HepG2 (cell line): ENCODE results near the gene IRF2. TPM values are rescaled to one million over a fixed set of nuclear protein-coding genes. Genes with fewer than 3 reads are reported as not detected.

ENCODE experiments used
- ATAC-seq: fragments of 200-7000 bp; cut with Tn5 transposase; 3 replicates; pipeline ENCODE4 v1.9.1; 2020; ENCODE audit warnings: mild to moderate bottlenecking, moderate library complexity
- BruUV-seq: library from RNA; stranded (reverse); fragments of 400-500 nt; replicated peaks from 2 replicates; lab custom pipeline; 2021; lab: Mats Ljungman, UMichigan
- CTCF ChIA-PET: fragments of 300-600 bp; formaldehyde crosslinking; extraction: SDS; loops from one replicate; lab custom pipeline; 2021; ENCODE audit warnings: low total read pairs, inconsistent platforms, low intra/inter-chr PET ratio; lab: Yijun Ruan, JAX
- POLR2A ChIA-PET: fragments of 350-600 bp; sonication (Branson Sonifier 250); formaldehyde crosslinking; loops from one replicate; lab custom pipeline; 2020; ENCODE audit warnings: antibody characterized with exemption, inconsistent platforms; lab: Yijun Ruan, JAX
- DNase-seq: peaks from one replicate; pipeline ENCODE4 v3.0.0-alpha.2; 2015; ENCODE audit warnings: low spot score
- FAIRE-seq: peaks from 3 replicates; lab custom pipeline; 2011; peaks lifted over from hg19 to GRCh38; lab: Jason Lieb, UNC
- H2AFZ ChIP-seq: one replicate; pipeline ENCODE4 v1.6.1; 2011; ENCODE audit warnings: low read length, inconsistent platforms
- H3K27ac ChIP-seq: fragments of 300-600 bp; 3 replicates; pipeline ENCODE4 v1.8.0; 2011; ENCODE audit warnings: mixed run types, mild to moderate bottlenecking, mixed read lengths, low read length, inconsistent platforms; ENCODE audit not compliant: insufficient read depth; ENCODE audit errors: extremely low read length
- H3K27me3 ChIP-seq, 2 experiments: fragments of 200-600 bp in 1 of 2; 2 replicates in 1 of 2; 3 replicates in 1 of 2; pipeline versions ENCODE4 v1.6.0 to v1.8.0; 2011; ENCODE audit warnings: low read length in 2 of 2, mild to moderate bottlenecking in 2 of 2, moderate library complexity in 2 of 2, inconsistent platforms in 1 of 2; ENCODE audit not compliant: insufficient read depth in 2 of 2, control insufficient read depth in 1 of 2
- H3K36me3 ChIP-seq, 2 experiments: fragments of 200-600 bp in 1 of 2; replicated peaks in 1 of 2; 2 replicates in 1 of 2; 3 replicates in 1 of 2; pipeline versions ENCODE4 v1.5.1 to v1.8.0; 2011; ENCODE audit warnings: low read length in 2 of 2, inconsistent platforms in 1 of 2; ENCODE audit not compliant: insufficient read depth in 2 of 2, control insufficient read depth in 1 of 2
- H3K4me1 ChIP-seq: 2 replicates; pipeline ENCODE4 v1.5.1; 2012; ENCODE audit warnings: low read length, inconsistent platforms; ENCODE audit not compliant: insufficient read depth
- H3K4me2 ChIP-seq: 2 replicates; pipeline ENCODE4 v1.6.0; 2011; ENCODE audit warnings: low read depth, low read length, inconsistent platforms
- H3K4me3 ChIP-seq, 3 experiments: fragments of 200-600 bp in 1 of 3; sonication (generic), shearing (Covaris generic) in 1 of 3; replicated peaks in 1 of 3; 2 replicates each; pipeline ENCODE4 v1.5.1; 2011 to 2016; ENCODE audit warnings: low read length in 3 of 3, inconsistent platforms in 2 of 3, low read depth in 2 of 3, mild to moderate bottlenecking in 2 of 3, control low read depth in 1 of 3, mixed read lengths in 1 of 3; ENCODE audit not compliant: insufficient read depth in 1 of 3
- H3K79me2 ChIP-seq: one replicate; pipeline ENCODE4 v1.6.1; 2011; ENCODE audit warnings: low read length, inconsistent platforms; ENCODE audit not compliant: insufficient read depth
- H3K9ac ChIP-seq: 2 replicates; pipeline ENCODE4 v1.6.0; 2011; ENCODE audit warnings: mild to moderate bottlenecking, low read depth, low read length, inconsistent platforms; ENCODE audit not compliant: insufficient read depth
- H3K9me3 ChIP-seq: 2 replicates; pipeline ENCODE4 v1.5.1; 2012; ENCODE audit warnings: mild to moderate bottlenecking, low read length
- H4K20me1 ChIP-seq: 2 replicates; pipeline ENCODE4 v1.6.0; 2011; ENCODE audit warnings: inconsistent platforms, mild to moderate bottlenecking, low read length, moderate library complexity; ENCODE audit not compliant: insufficient read depth
- ARNTL ChIP-seq: sonication (generic); formaldehyde crosslinking; IDR thresholded peaks from 2 replicates; pipeline ENCODE4 v1.4.0; 2020; ENCODE audit warnings: mild to moderate bottlenecking, missing genetic modification reagents
- DRAP1 ChIP-seq: IDR thresholded peaks from 2 replicates; pipeline ENCODE4 v1.6.1; 2016; ENCODE audit warnings: missing genetic modification reagents, missing compliant biosample characterization
- KMT2B ChIP-seq: IDR thresholded peaks from 2 replicates; pipeline ENCODE4 v1.6.1; 2016; ENCODE audit warnings: missing genetic modification reagents, missing compliant biosample characterization
- MTA3 ChIP-seq: sonication (generic); formaldehyde crosslinking; IDR thresholded peaks from 2 replicates; pipeline ENCODE4 v1.4.0; 2020; ENCODE audit warnings: missing genetic modification reagents
- NR2F6 ChIP-seq, 2 experiments: IDR thresholded peaks; 2 replicates each; pipeline ENCODE4 v1.6.1; 2016; ENCODE audit warnings: antibody characterized with exemption in 1 of 2, mild to moderate bottlenecking in 1 of 2
- SRSF1 ChIP-seq: fragments of 200-400 bp; formaldehyde crosslinking; optimal IDR thresholded peaks from 2 replicates; pipeline ENCODE3; 2017; ENCODE audit warnings: mild to moderate bottlenecking, low read depth, low read length, moderate library complexity
- SYNCRIP ChIP-seq: fragments of 200-400 bp; formaldehyde crosslinking; IDR thresholded peaks from 2 replicates; pipeline ENCODE4 v1.6.1; 2018; ENCODE audit warnings: mild to moderate bottlenecking, low read depth, low read length; ENCODE audit not compliant: insufficient read depth
- ZBTB10 ChIP-seq: sonication (generic); formaldehyde crosslinking; IDR thresholded peaks from 2 replicates; pipeline ENCODE4 v1.4.0; 2020; ENCODE audit warnings: missing genetic modification reagents, borderline replicate concordance
- ZHX1 ChIP-seq: sonication (generic); formaldehyde crosslinking; IDR thresholded peaks from 2 replicates; pipeline ENCODE4 v1.8.1; 2022; ENCODE audit warnings: low read depth, mild to moderate bottlenecking, missing genetic modification reagents
- ZNF124 ChIP-seq: sonication (generic); formaldehyde crosslinking; IDR thresholded peaks from 2 replicates; pipeline ENCODE4 v1.4.0; 2020; ENCODE audit warnings: missing genetic modification reagents
- ZNF816 ChIP-seq: sonication (generic); formaldehyde crosslinking; IDR thresholded peaks from 2 replicates; pipeline ENCODE4 v1.8.0; 2022; ENCODE audit warnings: missing genetic modification reagents, mild to moderate bottlenecking, borderline replicate concordance
- WGBS: methylation state at CpG from one replicate; pipeline ENCODE4 v1.1.6; 2017; ENCODE audit warnings: low lambda C conversion rate; 5-methylcytosine and 5-hydroxymethylcytosine counted together
- in situ Hi-C: cut with HindIII; loops from 2 replicates; pipeline ENCODE4 v1.10.0; 2017; ENCODE audit warnings: low pct_unique_long_range_greater_than_20kb; ENCODE audit not compliant: extremely low pct_ligation_motif_present
- intact Hi-C: fragments of 100-400 bp; cut with micrococcal nuclease; formaldehyde crosslinking; loops from one replicate; pipeline ENCODE4 v1.10.0; 2022; ENCODE audit not compliant: unreplicated experiment
- polyA plus RNA-seq, 8 experiments: library from polyadenylated mRNA; depleted of rRNA in 3 of 8; stranded (reverse) in 7 of 8; unstranded in 1 of 8; fragments of >200 nt; fragmentation: Illumina TruSeq in 4 of 8; extraction: Trizol in 4 of 8; gene quantifications; 2 replicates each; pipeline versions ENCODE4 v1.2.1 to v1.2.3, GENCODE V29; 2011 to 2016; ENCODE audit warnings: low read depth in 4 of 8, missing spikeins in 1 of 8, mixed read lengths in 1 of 8; ENCODE audit not compliant: insufficient read depth in 1 of 8
- total RNA-seq, 5 experiments: library from RNA; depleted of rRNA; stranded (reverse); fragments of >200 nt; fragmentation: Illumina TruSeq; extraction: Trizol; gene quantifications; 2 replicates each; pipeline ENCODE4 v1.2.3, GENCODE V29; 2016; ENCODE audit warnings: low read depth in 1 of 5

Gene IRF2
- total and polyA plus RNA-seq, 2 of the 13 experiments (the other 11 are each of a cell fraction or from before 2014, with no cell fraction given) = 15.5 to 28.8 TPM

- H3K36me3 ChIP-seq = no peaks in the 10 kb centered on the region
- ATAC-seq = no peak
- H3K27me3 ChIP-seq = no peaks in the 10 kb centered on the region
- H3K4me2 ChIP-seq = no peak overlapping the region
- no peak for DNase-seq
- no peak overlapping the region for H2AFZ ChIP-seq
- intact Hi-C loops = no loop called here
- H3K4me1 ChIP-seq = peaks cover 23% of the 10 kb centered on the region
- no TSS peak for BruUV-seq
- H3K4me3 ChIP-seq = no peak overlapping the region
- WGBS = 91% methylated on average over 3 of the region's 3 CpGs
- ChIA-PET CTCF (no interaction called here), POLR2A (no interaction called here)
- H4K20me1 ChIP-seq = no peaks in the 10 kb centered on the region
- no peak overlapping the region for H3K9ac ChIP-seq
- no peaks in the 10 kb centered on the region for H3K79me2 ChIP-seq
- TF ChIP-seq ZBTB10 (CRISPR knock-in tag) = no peak
- TF ChIP-seq MTA3 (CRISPR knock-in tag) = no peak
- TF ChIP-seq ZNF816 = no peak
- TF ChIP-seq ZNF124 (CRISPR knock-in tag) = no peak
- TF ChIP-seq ZHX1 (CRISPR knock-in tag) = no peak
- TF ChIP-seq KMT2B (CRISPR knock-in tag) = no peak
- no peak for TF ChIP-seq SRSF1
- no peak for TF ChIP-seq SYNCRIP
- TF ChIP-seq NR2F6 (IDR thresholded peaks at IDR 0.05) = no peak
- no peak for TF ChIP-seq NR2F6 (CRISPR knock-in tag; IDR thresholded peaks at IDR 0.05)
- no peak for TF ChIP-seq ARNTL (CRISPR knock-in tag)
- no peak for TF ChIP-seq DRAP1
- H3K27ac ChIP-seq = no peak overlapping the region
- no peaks in the 10 kb centered on the region for H3K9me3 ChIP-seq
- FAIRE-seq = no peak
- in situ Hi-C loops = no loop called here
These were observed 104.5 kb downstream of the IRF2 start for GRCh38 chr4:184369871-184370270.
